ES-I3 (cell line): Measurements from ENCODE around the gene CTNNA1.

ENCODE experiments used
- H3K36me3 ChIP-seq: 2 replicates; pipeline ENCODE4 v1.6.1; 2013; ENCODE audit warnings: mild to moderate bottlenecking, low read length, control low read depth, moderate library complexity; ENCODE audit not compliant: insufficient read depth
- H3K4me1 ChIP-seq: 2 replicates; pipeline ENCODE4 v1.6.1; 2013; ENCODE audit warnings: mild to moderate bottlenecking, control low read depth, low read length; ENCODE audit not compliant: insufficient read depth
- H3K9ac ChIP-seq: 2 replicates; pipeline ENCODE4 v1.6.1; 2013; ENCODE audit warnings: low read depth, mild to moderate bottlenecking, low read length, moderate library complexity
- H3K9me3 ChIP-seq: 2 replicates; pipeline ENCODE4 v1.6.1; 2013; ENCODE audit warnings: mild to moderate bottlenecking, low read length, moderate library complexity; ENCODE audit not compliant: control insufficient read depth, insufficient read depth

Gene CTNNA1

GRCh38 chr5:138951091-138951985 lies 198.1 kb downstream of the CTNNA1 start:
- Histone ChIP-seq H3K36me3 (no peaks in the 10 kb centered on the region), H3K9ac (no peak overlapping the region), H3K4me1 (no peaks in the 10 kb centered on the region; the same call in 1 of the 2 replicates), H3K9me3 (no peaks in the 10 kb centered on the region)

DNA sequence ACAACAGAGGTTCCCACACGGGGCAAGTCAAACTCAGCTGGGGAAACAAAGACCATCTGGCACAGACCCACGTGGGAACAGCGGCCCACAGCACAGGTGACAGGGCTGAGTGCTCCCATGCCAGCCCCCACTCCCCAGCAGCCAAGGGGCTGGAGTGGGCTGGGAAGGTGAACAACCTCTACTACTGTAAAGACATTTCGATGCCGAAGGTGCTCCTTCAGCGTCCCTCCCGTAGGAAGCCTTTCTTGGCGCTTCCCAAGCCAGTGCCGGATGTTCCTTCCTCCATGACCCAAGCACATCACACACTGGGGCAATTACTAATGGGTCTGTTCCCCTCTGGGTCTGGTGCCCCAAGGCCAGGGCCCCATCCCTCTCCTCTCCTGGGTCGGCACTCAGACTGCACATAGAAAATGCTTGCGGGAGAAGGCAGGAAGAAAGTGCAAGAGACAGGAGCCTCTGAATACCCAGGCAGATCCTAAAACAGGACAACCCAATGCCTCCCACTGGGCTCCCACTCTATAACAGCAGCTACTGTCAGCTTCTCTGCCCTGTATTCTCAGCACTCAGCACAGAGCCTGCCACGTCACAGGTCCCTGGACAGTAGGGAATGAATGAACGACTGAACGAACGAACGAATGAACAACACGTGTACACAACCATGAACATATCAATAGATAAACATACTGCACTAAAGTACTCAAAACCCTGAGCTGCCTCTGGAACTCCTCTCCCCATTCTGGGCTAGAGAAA lies 198.9 kb downstream of the CTNNA1 start:
- Histone ChIP-seq H3K9me3 (no peaks in the 10 kb centered on the region), H3K36me3 (no peaks in the 10 kb centered on the region), H3K9ac (no peak overlapping the region), H3K4me1 (no peaks in the 10 kb centered on the region; the same call in 1 of the 2 replicates)

- H3K9me3 ChIP-seq: no peaks in the 10 kb centered on the region
- H3K36me3 ChIP-seq: no peaks in the 10 kb centered on the region
- H3K9ac ChIP-seq: no peak overlapping the region
- no peaks in the 10 kb centered on the region; the same call in 1 of the 2 replicates for H3K4me1 ChIP-seq
Observed at GRCh38 chr5:138952962-138953361, 199.7 kb downstream of the CTNNA1 start.

DNA sequence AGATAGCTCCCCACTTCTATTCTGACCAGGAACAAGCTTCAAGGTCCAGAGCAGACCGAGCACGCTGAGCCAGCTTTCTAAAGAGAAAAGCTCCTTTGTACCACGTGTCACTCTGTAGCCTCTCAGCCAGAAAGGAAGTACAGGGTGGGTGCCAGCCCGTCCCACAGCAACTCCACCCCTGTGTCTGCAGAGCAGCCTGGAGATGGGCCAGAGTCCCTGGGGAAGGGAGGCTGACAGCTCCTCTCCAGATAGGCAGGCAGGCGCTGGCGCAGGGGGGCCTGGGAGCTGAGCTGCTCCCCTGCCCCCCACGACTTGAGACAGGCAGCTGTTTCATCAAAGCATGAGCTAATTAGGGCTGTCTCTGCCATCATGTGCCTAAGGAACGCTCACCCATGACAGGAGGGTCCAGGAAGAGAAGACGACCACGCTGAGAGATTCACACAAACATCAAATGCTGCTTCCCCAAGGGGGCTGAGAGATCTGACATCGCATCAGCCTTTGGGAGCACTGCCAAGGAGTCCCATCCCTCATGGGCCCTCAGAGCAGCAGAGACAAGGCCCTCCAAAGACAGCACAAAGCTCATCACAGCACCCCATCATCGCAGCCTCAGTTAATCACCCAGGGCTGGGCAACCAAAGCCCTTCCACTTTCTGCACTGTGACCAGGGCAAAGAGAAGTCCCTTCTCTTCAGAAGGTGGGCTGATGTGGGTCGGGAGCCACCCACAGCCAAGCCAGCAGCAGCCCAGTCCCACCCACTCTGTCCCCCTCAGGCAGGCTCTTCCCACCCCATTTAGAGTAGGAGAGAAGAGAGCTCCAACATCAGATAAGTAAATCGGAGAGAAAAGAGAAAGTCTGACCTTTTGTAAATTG lies 200.4 kb downstream of the CTNNA1 start:
- H3K9ac ChIP-seq: no peak overlapping the region
- no peaks in the 10 kb centered on the region for H3K9me3 ChIP-seq
- no peaks in the 10 kb centered on the region; the same call in 1 of the 2 replicates for H3K4me1 ChIP-seq
- no peaks in the 10 kb centered on the region for H3K36me3 ChIP-seq

DNA sequence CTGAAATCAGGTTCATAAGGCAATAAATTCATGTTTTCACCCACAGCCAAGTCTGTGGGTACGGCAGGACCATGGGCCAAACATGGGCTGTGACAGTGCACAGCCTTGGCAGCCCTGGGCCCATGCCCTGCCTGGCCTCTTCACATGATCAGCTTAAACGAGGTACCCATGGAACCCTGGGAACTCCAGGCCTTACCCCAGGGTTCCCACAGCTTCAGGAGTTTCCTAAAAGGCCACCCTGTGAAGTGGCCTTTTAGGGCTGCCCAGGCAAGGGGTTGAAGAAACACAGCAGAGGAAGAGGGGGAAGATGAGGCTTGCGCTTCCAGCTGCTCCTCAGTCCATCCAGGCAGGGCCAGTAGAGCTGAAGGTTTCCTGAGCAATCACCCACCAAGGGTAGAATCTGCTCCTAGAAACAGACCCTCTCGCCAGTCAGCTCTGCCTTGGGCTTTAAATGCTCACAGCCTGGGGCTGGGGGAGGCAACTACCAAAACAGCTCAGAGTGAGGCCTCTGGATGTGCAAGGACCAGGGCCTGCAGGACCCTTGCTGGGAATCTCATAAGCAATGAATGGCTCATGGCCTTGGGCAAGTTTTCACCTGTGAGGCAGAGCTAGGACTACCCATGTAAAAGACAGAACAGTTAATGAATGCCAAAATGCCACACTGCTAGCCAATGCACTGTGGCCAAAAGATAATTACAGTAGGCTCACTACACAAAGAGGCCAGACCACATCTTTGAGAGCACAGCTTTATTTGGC lies 201.2 kb downstream of the CTNNA1 start:
- Histone ChIP-seq H3K36me3 (no peaks in the 10 kb centered on the region), H3K9me3 (no peaks in the 10 kb centered on the region), H3K9ac (no peak overlapping the region), H3K4me1 (no peaks in the 10 kb centered on the region; the same call in 1 of the 2 replicates)

GRCh38 chr5:138955013-138955660 lies 201.9 kb downstream of the CTNNA1 start:
- no peaks in the 10 kb centered on the region for H3K9me3 ChIP-seq
- H3K36me3 ChIP-seq: no peaks in the 10 kb centered on the region
- no peaks in the 10 kb centered on the region; the same call in 1 of the 2 replicates for H3K4me1 ChIP-seq
- no peak overlapping the region for H3K9ac ChIP-seq

- no peaks in the 10 kb centered on the region; the same call in 1 of the 2 replicates for H3K4me1 ChIP-seq
- no peak overlapping the region for H3K9ac ChIP-seq
- H3K36me3 ChIP-seq: no peaks in the 10 kb centered on the region
- no peaks in the 10 kb centered on the region for H3K9me3 ChIP-seq
Observed at GRCh38 chr5:138955671-138956295, 202.6 kb downstream of the CTNNA1 start.

GRCh38 chr5:138956801-138957200 lies 203.6 kb downstream of the CTNNA1 start:
- H3K4me1 ChIP-seq: no peaks in the 10 kb centered on the region; the same call in 1 of the 2 replicates

GRCh38 chr5:138960145-138960692 lies 207.0 kb downstream of the CTNNA1 start:
- H3K9ac ChIP-seq: no peak overlapping the region

More at GRCh38 chr5:138956801-138957200, 203.6 kb downstream of the CTNNA1 start:
- Histone ChIP-seq H3K9ac (no peak overlapping the region), H3K36me3 (no peaks in the 10 kb centered on the region), H3K9me3 (no peaks in the 10 kb centered on the region)

DNA sequence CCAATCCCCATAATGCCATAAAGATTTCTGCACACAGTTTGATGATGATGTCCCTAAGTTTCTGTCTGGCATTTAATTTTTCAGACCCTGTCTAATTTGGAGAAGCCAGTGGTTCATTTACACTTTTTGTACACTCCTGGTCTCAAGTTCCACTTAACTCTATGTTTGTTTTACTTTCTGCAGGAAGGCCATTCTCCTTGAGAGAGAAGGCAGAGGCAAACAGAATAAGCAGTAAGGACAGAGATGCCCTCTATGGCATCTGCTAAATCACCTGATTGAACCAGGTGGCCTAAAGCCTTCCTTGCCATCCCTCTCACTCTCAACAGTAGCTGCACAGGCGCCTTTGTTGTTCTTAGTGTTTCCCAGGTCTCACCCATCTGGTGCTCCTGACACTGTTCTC lies 208.0 kb downstream of the CTNNA1 start:
- Histone ChIP-seq H3K9me3 (no peaks in the 10 kb centered on the region), H3K9ac (no peak overlapping the region), H3K36me3 (no peaks in the 10 kb centered on the region), H3K4me1 (peaks cover 23% of the 10 kb centered on the region)

More at GRCh38 chr5:138960145-138960692, 207.0 kb downstream of the CTNNA1 start:
- peaks cover 23% of the 10 kb centered on the region for H3K4me1 ChIP-seq
- H3K9me3 ChIP-seq: no peaks in the 10 kb centered on the region
- H3K36me3 ChIP-seq: no peaks in the 10 kb centered on the region

DNA sequence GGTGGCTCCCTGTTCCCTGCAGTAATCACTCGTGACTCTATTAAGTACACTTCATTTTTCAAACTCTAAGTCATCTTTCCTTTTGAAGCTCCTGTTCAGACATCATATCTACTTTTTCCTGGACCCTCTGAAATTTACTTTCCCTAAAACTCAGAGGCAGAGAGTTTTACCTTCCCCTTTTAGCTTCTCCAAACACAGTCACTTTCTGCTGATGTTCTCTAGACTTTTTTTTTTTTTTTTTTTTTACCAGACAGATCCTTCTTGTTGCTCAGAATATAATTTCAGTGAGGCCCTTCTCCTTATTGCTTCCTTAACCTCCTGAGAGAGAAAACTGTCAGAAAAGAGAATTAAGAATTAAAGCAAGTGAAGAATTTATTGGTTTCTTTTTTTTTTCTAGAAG lies 208.5 kb downstream of the CTNNA1 start:
- Histone ChIP-seq H3K4me1 (peaks cover 23% of the 10 kb centered on the region), H3K36me3 (no peaks in the 10 kb centered on the region), H3K9me3 (no peaks in the 10 kb centered on the region), H3K9ac (no peak overlapping the region)

DNA sequence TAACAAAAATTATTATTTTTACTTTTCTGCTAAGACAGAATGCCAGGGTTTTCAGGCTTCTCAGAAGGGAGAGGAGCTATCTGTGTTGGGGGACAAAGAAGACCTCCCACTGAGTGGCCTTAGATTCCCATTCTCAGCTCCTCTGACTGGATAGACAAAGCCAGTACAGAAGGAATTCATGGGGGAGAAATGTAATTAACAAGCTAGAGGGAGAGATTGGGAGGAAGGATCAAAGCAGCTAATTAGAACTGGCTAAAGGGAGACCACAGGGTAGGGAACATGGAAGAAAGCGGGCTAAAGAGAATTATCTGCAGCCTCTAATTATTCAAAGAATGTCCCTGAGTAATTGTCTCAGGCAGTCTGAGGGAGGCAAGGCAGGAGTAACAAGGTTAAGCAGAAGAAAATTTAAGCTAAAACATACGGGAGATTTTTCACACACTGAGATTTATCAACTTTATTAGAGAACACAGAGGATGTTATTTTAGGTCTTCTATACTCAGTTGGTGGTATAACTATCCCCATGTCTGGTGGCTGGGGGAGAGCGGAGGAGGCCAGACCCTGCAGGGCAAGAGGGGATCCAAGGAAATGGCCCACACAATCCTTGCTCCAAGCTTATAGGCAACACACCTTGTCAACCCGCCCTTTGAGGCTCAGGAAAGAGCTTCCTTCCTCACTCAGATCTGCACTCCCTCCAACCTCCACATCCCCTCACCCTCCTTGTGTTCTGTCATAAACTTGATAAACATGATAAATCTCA lies 209.6 kb downstream of the CTNNA1 start:
- H3K4me1 ChIP-seq: peaks cover 23% of the 10 kb centered on the region
- no peaks in the 10 kb centered on the region for H3K36me3 ChIP-seq
- no peak overlapping the region for H3K9ac ChIP-seq
- no peaks in the 10 kb centered on the region for H3K9me3 ChIP-seq
